Dermis blood vessel endothelial cell (primary cell): ENCODE data around the gene UCHL5. TPM values are rescaled to one million over a fixed set of nuclear protein-coding genes. Genes with fewer than 3 reads are reported as not detected.
"Not testable (repeated sequence)": the region's sequence is repeated elsewhere in the genome, so short reads cannot be mapped to it uniquely, and the experiment has no call there.

ENCODE experiments used
- DNase-seq: peaks from one replicate; pipeline ENCODE4 v3.0.0; 2010
- total RNA-seq: library from RNA; depleted of rRNA; stranded (reverse); fragments of >200 nt; gene quantifications from 2 replicates; pipeline ENCODE4 v1.2.3, GENCODE V29; 2014

The UCHL5 gene
- total RNA-seq, 1 donor from 2014 or later: 21.8 TPM

- no peak for DNase-seq
Observed at GRCh38 chr1:193009501-193009900, 49.7 kb downstream of the UCHL5 start.

- DNase-seq: no peak
Observed at GRCh38 chr1:193005785-193006184, 53.4 kb downstream of the UCHL5 start.

GRCh38 chr1:192998536-192998935 lies 60.6 kb downstream of the UCHL5 start:
- no peak for DNase-seq

- no peak for DNase-seq
Observed at GRCh38 chr1:192994141-192994540, 65.0 kb downstream of the UCHL5 start.

- DNase-seq: no peak
Observed at GRCh38 chr1:192993426-192994085, 65.6 kb downstream of the UCHL5 start.

GRCh38 chr1:192986748-192987334 lies 72.3 kb downstream of the UCHL5 start:
- not testable (repeated sequence) for DNase-seq

GRCh38 chr1:192986110-192986747 lies 72.9 kb downstream of the UCHL5 start:
- DNase-seq: no peak

- DNase-seq: no peak
Observed at GRCh38 chr1:192984080-192984479, 75.1 kb downstream of the UCHL5 start.

- no peak for DNase-seq
Observed at GRCh38 chr1:192983349-192983980, 75.7 kb downstream of the UCHL5 start.

- no peak for DNase-seq
Observed at GRCh38 chr1:192980856-192981255, 78.3 kb downstream of the UCHL5 start.

GRCh38 chr1:192980334-192980733 lies 78.8 kb downstream of the UCHL5 start:
- not testable (repeated sequence) for DNase-seq

GRCh38 chr1:192979542-192979941 lies 79.6 kb downstream of the UCHL5 start:
- DNase-seq: no peak

- DNase-seq: no peak
Observed at GRCh38 chr1:192978195-192978710, 80.9 kb downstream of the UCHL5 start.

- DNase-seq: no peak
Observed at GRCh38 chr1:192977089-192977706, 82.0 kb downstream of the UCHL5 start.

GRCh38 chr1:192976576-192976975 lies 82.6 kb downstream of the UCHL5 start:
- no peak for DNase-seq

- no peak for DNase-seq
Observed at GRCh38 chr1:192974701-192975100, 84.5 kb downstream of the UCHL5 start.

- DNase-seq: no peak
Observed at GRCh38 chr1:192973988-192974387, 85.2 kb downstream of the UCHL5 start.

GRCh38 chr1:192973202-192973601 lies 86.0 kb downstream of the UCHL5 start:
- no peak for DNase-seq

- DNase-seq: no peak
Observed at GRCh38 chr1:192969091-192969490, 90.1 kb downstream of the UCHL5 start.

- DNase-seq: no peak
Observed at GRCh38 chr1:192968323-192968722, 90.8 kb downstream of the UCHL5 start.

GRCh38 chr1:192967901-192968300 lies 91.3 kb downstream of the UCHL5 start:
- peak; percentile 49 for DNase-seq

- DNase-seq: peak; percentile 87
Observed at GRCh38 chr1:192967211-192967877, 91.8 kb downstream of the UCHL5 start.
